NB4 (cell line): ENCODE measurements around the gene CRYBB1.

Source experiments
- DNase-seq: peaks from one replicate; pipeline ENCODE4 v3.0.0; 2010; ENCODE audit warnings: low read depth
- H3K4me3 ChIP-seq: one replicate; pipeline ENCODE4 v1.5.1; 2011; ENCODE audit warnings: mild to moderate bottlenecking, low read depth, low read length, moderate library complexity
- CTCF ChIP-seq: IDR thresholded peaks from one replicate; pipeline ENCODE4 v1.5.1; 2012; ENCODE audit warnings: low read depth, low read length
- MAX ChIP-seq: IDR thresholded peaks from 2 replicates; pipeline ENCODE4 v1.6.1; 2011; ENCODE audit warnings: low read depth, low read length
- MYC ChIP-seq: IDR thresholded peaks from 2 replicates; pipeline ENCODE4 v1.6.1; 2011; ENCODE audit warnings: low read depth, low read length
- POLR2A ChIP-seq: IDR thresholded peaks from 2 replicates; pipeline ENCODE4 v1.6.1; 2011; ENCODE audit warnings: mild to moderate bottlenecking; ENCODE audit not compliant: insufficient read length; ENCODE audit errors: extremely low read depth

Gene CRYBB1

GRCh38 chr22:26579331-26579886 lies 38.4 kb downstream of the CRYBB1 start:
- TF ChIP-seq MYC, result no peak
- peak; percentile 83 for DNase-seq
- H3K4me3 ChIP-seq, result no peak overlapping the region

- H3K4me3 ChIP-seq, result no peak overlapping the region
- DNase-seq, result no peak
- TF ChIP-seq MYC (no peak), CTCF (no peak), POLR2A (no peak), MAX (no peak)
These were observed 40.7 kb downstream of the CRYBB1 start for GRCh38 chr22:26577081-26577480.

GRCh38 chr22:26576026-26576680 lies 41.7 kb downstream of the CRYBB1 start:
- no peak for TF ChIP-seq CTCF
- no peak for DNase-seq
- no peak overlapping the region for H3K4me3 ChIP-seq

GRCh38 chr22:26574001-26574723 lies 43.7 kb downstream of the CRYBB1 start:
- TF ChIP-seq MYC (no peak), MAX (no peak), POLR2A (no peak), CTCF (no peak)
- no peak for DNase-seq

GRCh38 chr22:26573026-26573662 lies 44.7 kb downstream of the CRYBB1 start:
- peak; percentile 86 for DNase-seq
- no peak overlapping the region for H3K4me3 ChIP-seq
- TF ChIP-seq POLR2A (no peak), MAX (no peak), MYC (no peak), CTCF (no peak)

More at GRCh38 chr22:26574001-26574723, 43.7 kb downstream of the CRYBB1 start:
- H3K4me3 ChIP-seq, result no peak overlapping the region

- TF ChIP-seq POLR2A (no peak), MYC (no peak), CTCF (no peak), MAX (no peak)
- DNase-seq, result no peak
- H3K4me3 ChIP-seq, result no peak overlapping the region
These were observed 46.8 kb downstream of the CRYBB1 start for GRCh38 chr22:26570864-26571525.
